Stimulated activated CD4-positive, alpha-beta T cell treated with anti-CD3 and anti-CD28 coated beads, TNF-alpha, amount 100 ng/mL, for 1 hour (primary cell): ENCODE results near the gene CCL13.
"Not testable (repeated sequence)": the region's sequence is repeated elsewhere in the genome, so short reads cannot be mapped to it uniquely, and the experiment has no call there.

ENCODE experiments used
- DNase-seq, 3 donors: peaks; one replicate each; pipeline ENCODE4 v3.0.0-alpha.2; 2020; ENCODE audit warnings: low read depth in 3 of 3, low spot score in 1 of 3

Gene CCL13

GRCh38 chr17:34356194-34356593 is at the start of gene CCL13:
Gene CCL13, plus strand, starts transcription at chr17:34356480. Its CDS starts 47 bp downstream, at chr17:34356527.
- no peak for DNase-seq

- no peak for DNase-seq
These were observed 49.2 kb upstream of the CCL13 start for GRCh38 chr17:34307110-34307509.

GRCh38 chr17:34308371-34308770 is 47.9 kb upstream of the CCL13 start:
- DNase-seq = no peak

- no peak for DNase-seq
These were observed 45.0 kb upstream of the CCL13 start for GRCh38 chr17:34311291-34311690.

- no peak for DNase-seq
These were observed 44.2 kb upstream of the CCL13 start for GRCh38 chr17:34312080-34312479.

- DNase-seq = no peak
These were observed 43.1 kb upstream of the CCL13 start for GRCh38 chr17:34313164-34313563.

- no peak for DNase-seq
These were observed 42.0 kb upstream of the CCL13 start for GRCh38 chr17:34314279-34314678.

GRCh38 chr17:34318474-34318873 is 37.8 kb upstream of the CCL13 start:
- DNase-seq = no peak

GRCh38 chr17:34319039-34319483 is 37.2 kb upstream of the CCL13 start, which contains the start of gene CCL8:
Gene CCL8, plus strand, starts transcription at chr17:34319435. Its CDS starts 67 bp downstream, at chr17:34319502.
- DNase-seq = no peak

GRCh38 chr17:34321964-34322363 is 34.3 kb upstream of the CCL13 start:
- DNase-seq = no peak

GRCh38 chr17:34327580-34327979 is 28.7 kb upstream of the CCL13 start:
- not testable (repeated sequence) for DNase-seq

- DNase-seq = no peak
These were observed 18.6 kb upstream of the CCL13 start for GRCh38 chr17:34337701-34338100.

GRCh38 chr17:34339138-34339770 is 17.0 kb upstream of the CCL13 start:
- DNase-seq = no peak

GRCh38 chr17:34341916-34342315 is 14.4 kb upstream of the CCL13 start:
- no peak for DNase-seq

GRCh38 chr17:34347063-34347462 is 9.2 kb upstream of the CCL13 start:
- no peak for DNase-seq

- no peak for DNase-seq
These were observed 6.5 kb upstream of the CCL13 start for GRCh38 chr17:34349751-34350150.

GRCh38 chr17:34351096-34351495 is 5.2 kb upstream of the CCL13 start:
- DNase-seq = no peak

- DNase-seq = no peak
These were observed 4.1 kb upstream of the CCL13 start for GRCh38 chr17:34352191-34352590.

- no peak for DNase-seq
These were observed 1.6 kb upstream of the CCL13 start for GRCh38 chr17:34354637-34355036.

GRCh38 chr17:34357398-34357797 is 1.1 kb downstream of the CCL13 start:
- DNase-seq = no peak

- no peak for DNase-seq
These were observed 2.4 kb downstream of the CCL13 start for GRCh38 chr17:34358631-34359030.

- no peak for DNase-seq
These were observed 4.5 kb downstream of the CCL13 start for GRCh38 chr17:34360601-34361270.
